Ectodermal cell (in vitro differentiated cells): Measurements from ENCODE around the gene SYCP1. TPM values are rescaled to one million over a fixed set of nuclear protein-coding genes. Genes with fewer than 3 reads are reported as not detected.
"Not testable (repeated sequence)": the region's sequence is repeated elsewhere in the genome, so short reads cannot be mapped to it uniquely, and the experiment has no call there.

Experiments
- H3K27ac ChIP-seq: 2 replicates; pipeline ENCODE4 v1.7.0; 2013; ENCODE audit warnings: mild to moderate bottlenecking, low read depth, low read length; ENCODE audit not compliant: insufficient read depth, poor library complexity, severe bottlenecking
- H3K27me3 ChIP-seq: 2 replicates; pipeline ENCODE4 v1.7.0; 2013; ENCODE audit warnings: mild to moderate bottlenecking, low read length; ENCODE audit not compliant: insufficient read depth, control insufficient read depth, poor library complexity, severe bottlenecking
- H3K36me3 ChIP-seq: one replicate; pipeline ENCODE4 v1.7.0; 2013; ENCODE audit warnings: low read length; ENCODE audit not compliant: control insufficient read depth, insufficient read depth
- H3K4me1 ChIP-seq: one replicate; pipeline ENCODE4 v1.7.0; 2013; ENCODE audit warnings: low read length; ENCODE audit not compliant: control insufficient read depth, insufficient read depth
- H3K4me3 ChIP-seq: 2 replicates; pipeline ENCODE4 v1.7.0; 2013; ENCODE audit warnings: low read depth, low read length, control low read depth; ENCODE audit not compliant: insufficient read depth
- H3K9me3 ChIP-seq: 2 replicates; pipeline ENCODE4 v1.7.0; 2013; ENCODE audit warnings: mild to moderate bottlenecking, low read length, moderate library complexity; ENCODE audit not compliant: control insufficient read depth
- WGBS, 2 experiments: methylation state at CpG; one replicate each; pipeline ENCODE4 v1.1.7; 2013; ENCODE audit warnings: missing lambda C conversion rate in 2 of 2; 5-methylcytosine and 5-hydroxymethylcytosine counted together
- polyA plus RNA-seq, 4 experiments: library from polyadenylated mRNA; stranded (reverse); fragments of 50-300 nt; gene quantifications; one replicate each; pipeline ENCODE4 v1.2.3, GENCODE V29; 2013

SYCP1 gene, protein sequence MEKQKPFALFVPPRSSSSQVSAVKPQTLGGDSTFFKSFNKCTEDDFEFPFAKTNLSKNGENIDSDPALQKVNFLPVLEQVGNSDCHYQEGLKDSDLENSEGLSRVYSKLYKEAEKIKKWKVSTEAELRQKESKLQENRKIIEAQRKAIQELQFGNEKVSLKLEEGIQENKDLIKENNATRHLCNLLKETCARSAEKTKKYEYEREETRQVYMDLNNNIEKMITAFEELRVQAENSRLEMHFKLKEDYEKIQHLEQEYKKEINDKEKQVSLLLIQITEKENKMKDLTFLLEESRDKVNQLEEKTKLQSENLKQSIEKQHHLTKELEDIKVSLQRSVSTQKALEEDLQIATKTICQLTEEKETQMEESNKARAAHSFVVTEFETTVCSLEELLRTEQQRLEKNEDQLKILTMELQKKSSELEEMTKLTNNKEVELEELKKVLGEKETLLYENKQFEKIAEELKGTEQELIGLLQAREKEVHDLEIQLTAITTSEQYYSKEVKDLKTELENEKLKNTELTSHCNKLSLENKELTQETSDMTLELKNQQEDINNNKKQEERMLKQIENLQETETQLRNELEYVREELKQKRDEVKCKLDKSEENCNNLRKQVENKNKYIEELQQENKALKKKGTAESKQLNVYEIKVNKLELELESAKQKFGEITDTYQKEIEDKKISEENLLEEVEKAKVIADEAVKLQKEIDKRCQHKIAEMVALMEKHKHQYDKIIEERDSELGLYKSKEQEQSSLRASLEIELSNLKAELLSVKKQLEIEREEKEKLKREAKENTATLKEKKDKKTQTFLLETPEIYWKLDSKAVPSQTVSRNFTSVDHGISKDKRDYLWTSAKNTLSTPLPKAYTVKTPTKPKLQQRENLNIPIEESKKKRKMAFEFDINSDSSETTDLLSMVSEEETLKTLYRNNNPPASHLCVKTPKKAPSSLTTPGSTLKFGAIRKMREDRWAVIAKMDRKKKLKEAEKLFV
- not detected for polyA plus RNA-seq (2013, experiment 1 of 4)
- polyA plus RNA-seq (2013, experiment 2 of 4), result not detected
- polyA plus RNA-seq (2013, experiment 3 of 4), result not detected
- not detected for polyA plus RNA-seq (2013, experiment 4 of 4)

DNA sequence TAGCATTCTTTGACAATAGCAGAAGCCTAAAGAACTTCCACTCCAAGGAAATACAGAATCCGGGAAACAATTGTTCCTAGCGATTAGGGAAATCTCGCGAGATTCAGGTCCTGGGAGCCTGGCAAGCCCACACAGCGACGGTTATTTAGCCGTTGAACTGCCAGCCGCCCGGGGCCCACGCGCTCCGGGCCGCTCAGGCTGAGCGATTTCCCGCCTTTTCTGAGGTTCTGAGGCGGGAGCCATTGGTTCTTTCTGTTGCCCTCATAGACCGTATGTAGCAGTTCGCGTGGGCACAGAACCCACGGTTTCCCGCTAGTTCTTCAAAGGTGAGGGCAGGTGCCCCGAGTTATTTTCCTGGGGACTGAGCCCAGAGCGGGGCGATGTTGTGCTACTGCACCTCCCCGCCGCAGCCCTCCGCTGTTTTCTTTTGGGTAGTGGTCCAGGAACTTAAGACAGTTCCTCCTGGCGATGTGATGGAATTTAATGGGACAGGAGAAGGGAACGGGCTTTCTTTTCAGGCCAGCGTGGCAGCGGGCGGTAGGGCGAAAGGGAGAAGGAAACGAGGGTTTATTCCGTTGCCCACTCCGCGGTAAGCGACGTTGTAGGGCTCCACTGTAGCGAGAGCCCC, at the start of gene SYCP1:
Gene SYCP1, plus strand, starts transcription at position 171 of the 628 bp plus-strand sequence. CDS start 602 bp downstream, outside the sequence.
- Histone ChIP-seq H3K36me3 (no peaks in the 10 kb centered on the region), H3K4me3 (no peak within 1 kb of the TSS), H3K27me3 (no peaks in the 10 kb centered on the region), H3K4me1 (no peaks in the 10 kb centered on the region), H3K9me3 (no peaks in the 10 kb centered on the region), H3K27ac (no peak within 1 kb of the TSS)
- WGBS, 2 experiments, result 89 to 93% methylated on average over 39 to 40 of the region's 40 CpGs

DNA sequence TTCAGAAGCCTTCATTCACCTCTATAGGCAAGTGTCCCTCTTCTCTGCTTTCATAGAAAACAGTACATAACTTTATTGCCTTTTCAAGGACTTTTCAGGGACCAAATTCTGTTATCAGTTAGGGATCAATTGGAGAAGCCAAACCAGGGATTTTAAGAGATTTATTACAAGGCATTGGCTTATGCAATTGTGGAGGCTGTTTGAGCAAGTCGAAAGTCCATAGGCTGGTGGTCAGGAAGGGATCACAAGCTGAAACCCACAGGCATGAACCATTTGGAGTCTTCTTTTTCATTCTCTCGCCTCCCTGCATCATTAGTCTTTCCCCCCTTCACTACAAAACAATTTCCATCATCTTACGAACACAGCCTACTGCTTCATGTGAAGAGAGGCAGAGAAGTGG, 34.8 kb upstream of the SYCP1 start:
- 88 to 96% methylated on average over 2 of the region's 3 CpGs for WGBS, 2 experiments
- no peaks in the 10 kb centered on the region for H3K4me1 ChIP-seq
- no peaks in the 10 kb centered on the region for H3K27me3 ChIP-seq
- H3K36me3 ChIP-seq, result no peaks in the 10 kb centered on the region
- H3K9me3 ChIP-seq, result no peaks in the 10 kb centered on the region
- no peak overlapping the region for H3K27ac ChIP-seq
- H3K4me3 ChIP-seq, result no peak overlapping the region

DNA sequence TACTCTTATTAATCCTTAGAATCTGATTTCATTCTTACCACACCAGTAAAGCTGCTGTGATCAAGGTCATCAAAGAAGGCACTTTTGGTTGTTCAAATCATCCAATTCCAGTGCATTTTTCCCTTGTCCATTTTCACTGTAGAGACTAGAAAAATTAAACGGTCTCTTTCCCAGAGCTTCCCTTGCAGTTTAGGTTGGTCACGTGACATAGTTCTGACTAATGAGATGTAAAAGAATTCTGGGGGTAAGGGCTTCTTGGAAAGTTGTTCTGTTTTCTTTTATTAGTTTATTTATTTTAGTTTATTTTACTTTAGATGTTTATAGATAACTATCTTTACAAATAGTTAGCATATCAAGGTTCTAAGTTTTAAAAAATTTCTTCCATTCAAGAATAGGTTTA, 34.3 kb upstream of the SYCP1 start:
- no peaks in the 10 kb centered on the region for H3K36me3 ChIP-seq
- H3K4me1 ChIP-seq, result no peaks in the 10 kb centered on the region
- 88 to 94% methylated on average over 2 of the region's 2 CpGs for WGBS, 2 experiments
- H3K9me3 ChIP-seq, result no peaks in the 10 kb centered on the region
- no peaks in the 10 kb centered on the region for H3K27me3 ChIP-seq
- no peak overlapping the region for H3K27ac ChIP-seq
- no peak overlapping the region for H3K4me3 ChIP-seq

DNA sequence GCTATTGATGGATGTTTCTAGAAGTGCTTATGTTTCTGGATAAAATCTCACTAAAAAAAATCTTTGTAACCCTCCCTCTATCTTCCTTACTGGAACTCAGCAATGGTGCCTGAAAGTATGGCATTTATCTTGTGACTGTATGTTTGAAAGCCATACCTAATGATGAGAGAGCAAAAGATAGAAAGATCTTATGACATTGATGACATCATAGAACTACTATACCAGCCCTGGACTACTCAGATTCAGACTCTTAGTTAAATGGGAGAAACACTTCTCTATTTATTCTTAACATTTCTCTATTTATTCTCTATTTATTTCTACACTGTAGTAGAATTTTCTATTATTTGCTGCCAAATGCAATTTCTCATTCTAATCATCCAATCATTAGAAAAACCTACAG, 32.7 kb upstream of the SYCP1 start:
- H3K9me3 ChIP-seq, result no peaks in the 10 kb centered on the region
- no peaks in the 10 kb centered on the region for H3K27me3 ChIP-seq
- H3K36me3 ChIP-seq, result no peaks in the 10 kb centered on the region
- no peaks in the 10 kb centered on the region for H3K4me1 ChIP-seq
- no peak overlapping the region for H3K27ac ChIP-seq
- H3K4me3 ChIP-seq, result no peak overlapping the region

DNA sequence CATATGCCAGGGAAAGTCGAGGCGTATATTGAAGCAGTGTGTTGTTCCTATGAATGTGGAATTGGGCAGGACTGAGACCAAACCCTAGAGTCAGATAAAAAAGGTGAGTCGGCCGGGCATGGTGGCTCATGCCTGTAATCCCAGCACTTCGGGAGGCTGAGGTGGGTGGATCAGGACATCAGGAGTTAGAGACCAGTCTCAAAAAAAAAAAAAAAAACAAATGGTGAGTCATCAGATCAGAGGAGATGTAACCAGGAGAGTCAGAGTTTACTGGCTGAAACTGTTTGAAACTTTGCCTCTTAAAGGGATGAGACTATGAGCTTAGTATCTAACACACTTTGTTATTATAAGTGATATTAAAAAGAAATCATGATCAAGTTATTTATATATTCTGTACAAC, 26.4 kb upstream of the SYCP1 start:
- Histone ChIP-seq H3K4me3 (no peak overlapping the region), H3K27ac (no peak overlapping the region), H3K36me3 (no peaks in the 10 kb centered on the region), H3K27me3 (no peaks in the 10 kb centered on the region), H3K4me1 (no peaks in the 10 kb centered on the region), H3K9me3 (no peaks in the 10 kb centered on the region)
- 83 to 93% methylated on average over 5 of the region's 5 CpGs for WGBS, 2 experiments

DNA sequence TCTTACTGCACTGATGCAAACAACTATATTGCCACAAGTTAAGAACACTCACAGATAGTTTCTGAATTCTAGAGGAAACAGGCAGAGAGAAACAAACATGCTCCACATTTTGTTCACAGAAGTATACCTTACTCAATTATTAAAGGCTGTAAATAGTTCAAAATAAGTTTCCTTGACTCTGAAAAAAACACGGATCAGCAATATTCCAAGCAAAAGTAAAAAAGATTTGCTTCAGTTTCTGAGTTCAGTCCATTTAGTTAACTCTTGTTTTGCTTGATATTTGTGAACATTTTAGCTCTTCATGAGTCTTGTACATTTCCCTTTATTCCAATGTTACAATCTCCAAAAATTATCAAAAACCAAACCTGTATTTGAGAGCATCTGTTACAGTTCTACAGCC, 24.6 kb upstream of the SYCP1 start:
- not testable (repeated sequence) for H3K9me3 ChIP-seq, H3K27me3 ChIP-seq, H3K4me1 ChIP-seq, H3K27ac ChIP-seq, H3K36me3 ChIP-seq, H3K4me3 ChIP-seq
- 96 to 100% methylated on average over 1 of the region's 1 CpG for WGBS, 2 experiments

DNA sequence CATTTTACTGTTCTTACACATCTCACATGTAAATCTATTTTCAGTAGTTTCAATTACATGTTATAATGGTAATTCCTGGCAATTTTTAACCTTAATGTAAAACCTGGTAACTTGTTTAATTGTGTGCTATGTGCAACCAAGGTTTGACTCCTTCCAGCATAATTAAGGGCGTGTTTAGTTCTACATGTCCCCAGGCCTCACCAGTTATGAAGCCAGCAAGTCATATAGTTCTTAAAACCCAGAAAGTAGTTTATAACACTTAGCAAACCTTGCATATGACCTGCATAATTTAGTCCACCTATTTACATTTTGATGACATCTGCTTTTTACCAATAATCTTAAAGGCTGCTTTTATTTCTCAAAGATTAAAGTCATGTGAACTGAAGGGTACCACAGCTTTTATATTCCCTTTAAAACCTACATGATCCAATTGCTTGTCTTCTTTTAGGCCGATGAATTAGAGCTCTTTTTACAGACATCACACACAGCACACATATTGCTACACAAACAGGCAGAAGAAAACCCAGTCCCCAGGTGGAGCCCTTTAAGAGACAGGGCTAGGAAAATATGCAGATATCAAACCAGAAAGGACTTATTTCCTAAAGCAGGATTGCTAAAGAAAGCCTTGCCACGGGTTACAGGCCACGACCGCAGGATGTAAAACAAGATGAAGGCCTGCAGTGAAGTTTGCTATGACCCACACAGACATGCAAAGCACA, 23.2 kb upstream of the SYCP1 start:
- Histone ChIP-seq H3K9me3 (no peaks in the 10 kb centered on the region), H3K4me3 (no peak overlapping the region), H3K4me1 (no peaks in the 10 kb centered on the region), H3K27me3 (no peaks in the 10 kb centered on the region), H3K27ac (no peak overlapping the region), H3K36me3 (no peaks in the 10 kb centered on the region)
- WGBS, 2 experiments, result 80 to 91% methylated on average over 5 of the region's 5 CpGs

DNA sequence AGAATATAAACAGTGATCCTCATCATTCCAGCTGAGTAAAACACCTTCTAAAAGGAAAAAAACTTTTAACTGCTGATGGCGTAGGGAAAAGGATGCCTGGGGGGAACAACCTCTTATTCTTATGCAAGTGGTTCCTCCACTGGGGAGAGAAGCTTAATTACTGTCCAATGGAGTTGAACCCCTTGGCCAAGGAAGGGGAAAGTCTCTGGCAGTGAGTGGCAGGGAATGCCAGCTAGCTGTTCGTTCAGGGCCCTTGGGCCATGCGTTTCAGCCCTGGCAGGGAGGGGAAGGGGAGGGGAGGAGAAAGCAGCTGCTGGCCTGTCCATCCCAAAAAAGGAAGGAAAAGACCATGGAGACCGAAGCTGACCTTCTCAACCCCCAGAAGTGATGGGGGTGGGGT, 22.6 kb upstream of the SYCP1 start:
- Histone ChIP-seq H3K36me3 (no peaks in the 10 kb centered on the region), H3K27me3 (no peaks in the 10 kb centered on the region), H3K4me1 (no peaks in the 10 kb centered on the region), H3K4me3 (no peak overlapping the region), H3K9me3 (no peaks in the 10 kb centered on the region), H3K27ac (no peak overlapping the region)
- 80 to 84% methylated on average over 4 of the region's 4 CpGs for WGBS, 2 experiments

DNA sequence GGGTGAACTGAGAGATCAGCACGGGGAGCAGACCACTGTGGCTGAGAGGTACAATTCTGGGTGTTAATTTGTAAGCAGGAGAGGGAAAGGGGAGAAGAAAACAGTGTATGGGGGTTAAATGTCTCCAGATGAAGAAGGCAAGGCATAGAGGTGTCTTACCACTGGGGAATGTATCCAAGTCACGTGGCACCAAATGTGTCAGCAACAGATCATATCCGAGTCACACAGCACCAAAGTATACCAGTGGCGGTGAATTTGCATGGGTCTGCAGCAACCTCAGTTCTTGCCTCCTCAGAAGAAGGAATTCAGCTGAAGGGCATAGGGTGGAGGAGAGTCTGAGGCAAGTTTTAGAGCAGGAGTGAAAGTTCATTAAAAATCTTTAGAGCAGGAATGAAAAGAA, 21.2 kb upstream of the SYCP1 start:
- 95% methylated on average over 4 of the region's 4 CpGs for WGBS, 2 experiments
- Histone ChIP-seq H3K9me3 (no peaks in the 10 kb centered on the region), H3K27me3 (no peaks in the 10 kb centered on the region), H3K27ac (no peak overlapping the region), H3K4me1 (no peaks in the 10 kb centered on the region), H3K4me3 (no peak overlapping the region), H3K36me3 (no peaks in the 10 kb centered on the region)
